ENCODE measurements around the gene DLGAP5. TPM values are rescaled to one million over a fixed set of nuclear protein-coding genes. Genes with fewer than 3 reads are reported as not detected.
A peak's percentile ranks its signal among the peaks of the same experiment; 100 is the strongest.

Gene DLGAP5
- total and polyA plus RNA-seq, 8 donors, result 1.8 to 57.3 (median 23.0) TPM

DNA sequence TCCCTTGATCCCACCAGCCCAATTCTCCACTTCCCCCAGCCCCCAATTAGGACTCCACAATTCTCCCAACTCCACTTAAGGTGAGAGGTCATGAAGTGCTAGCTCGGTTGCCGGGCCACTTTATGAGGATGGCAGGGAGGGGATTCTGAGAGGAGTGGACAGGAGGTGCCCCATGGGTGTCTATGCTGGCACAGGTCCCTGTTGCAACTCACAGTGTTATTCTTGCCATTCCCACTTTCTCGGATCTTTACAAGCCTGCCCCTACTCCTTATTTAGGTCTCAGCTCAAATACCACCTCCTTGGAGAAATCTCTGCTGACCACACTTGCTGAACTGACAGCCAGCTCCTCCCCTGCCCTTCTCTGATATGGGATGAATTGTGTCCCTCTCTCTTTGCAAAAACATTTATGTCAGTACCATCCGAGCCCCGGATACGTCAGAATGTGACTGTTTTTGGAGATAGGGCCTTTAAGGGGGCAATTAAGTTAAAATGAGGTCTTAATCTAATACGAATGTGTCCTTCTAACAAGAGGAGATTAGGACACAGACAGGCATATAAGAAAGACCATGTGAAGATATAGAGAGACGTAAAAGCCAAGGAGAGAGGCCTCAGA lies 66.5 kb downstream of the DLGAP5 start:
- intact Hi-C loops (cut with DNase I), result no loop called here
- TF ChIP-seq, protein P1, sequence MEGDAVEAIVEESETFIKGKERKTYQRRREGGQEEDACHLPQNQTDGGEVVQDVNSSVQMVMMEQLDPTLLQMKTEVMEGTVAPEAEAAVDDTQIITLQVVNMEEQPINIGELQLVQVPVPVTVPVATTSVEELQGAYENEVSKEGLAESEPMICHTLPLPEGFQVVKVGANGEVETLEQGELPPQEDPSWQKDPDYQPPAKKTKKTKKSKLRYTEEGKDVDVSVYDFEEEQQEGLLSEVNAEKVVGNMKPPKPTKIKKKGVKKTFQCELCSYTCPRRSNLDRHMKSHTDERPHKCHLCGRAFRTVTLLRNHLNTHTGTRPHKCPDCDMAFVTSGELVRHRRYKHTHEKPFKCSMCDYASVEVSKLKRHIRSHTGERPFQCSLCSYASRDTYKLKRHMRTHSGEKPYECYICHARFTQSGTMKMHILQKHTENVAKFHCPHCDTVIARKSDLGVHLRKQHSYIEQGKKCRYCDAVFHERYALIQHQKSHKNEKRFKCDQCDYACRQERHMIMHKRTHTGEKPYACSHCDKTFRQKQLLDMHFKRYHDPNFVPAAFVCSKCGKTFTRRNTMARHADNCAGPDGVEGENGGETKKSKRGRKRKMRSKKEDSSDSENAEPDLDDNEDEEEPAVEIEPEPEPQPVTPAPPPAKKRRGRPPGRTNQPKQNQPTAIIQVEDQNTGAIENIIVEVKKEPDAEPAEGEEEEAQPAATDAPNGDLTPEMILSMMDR (IDR thresholded peaks at IDR 0.05), result no peak

GRCh38 chr14:55123852-55124639 lies 67.3 kb downstream of the DLGAP5 start:
- Histone ChIP-seq H3K27ac (no peak overlapping the region), H3K27me3 (no peaks in the 10 kb centered on the region)
- intact Hi-C loops (cut with DNase I), result no loop called here

More for the DNA sequence above, 66.5 kb downstream of the DLGAP5 start:
- peaks cover 23 to 88% of the 10 kb centered on the region in 2 donors for H3K4me1 ChIP-seq
- ATAC-seq (no peak), DNase-seq (no peak)
- no peaks in the 10 kb centered on the region for H3K9me3 ChIP-seq
- H3K27me3 ChIP-seq, result no peaks in the 10 kb centered on the region
- no peak overlapping the region for H3K4me3 ChIP-seq
- peak overlapping the region; percentile 56 to 75 for H3K27ac ChIP-seq
- H3K36me3 ChIP-seq, result no peaks in the 10 kb centered on the region

GRCh38 chr14:55123101-55123500 lies 68.3 kb downstream of the DLGAP5 start:
- Histone ChIP-seq H3K9me3 (no peaks in the 10 kb centered on the region), H3K36me3 (no peaks in the 10 kb centered on the region), H3K27me3 (no peaks in the 10 kb centered on the region), H3K4me3 (no peak overlapping the region), H3K27ac (no peak overlapping the region), H3K4me1 (peaks cover 29 to 91% of the 10 kb centered on the region in 2 donors)
- intact Hi-C loops (cut with DNase I), result no loop called here
- ATAC-seq (peak; percentile 41), DNase-seq (peak in 2 of 4 donors; percentile 43 to 67)
- TF ChIP-seq, protein P1 (IDR thresholded peaks at IDR 0.05), result no peak

More at GRCh38 chr14:55123852-55124639, 67.3 kb downstream of the DLGAP5 start:
- TF ChIP-seq, protein P1 (IDR thresholded peaks at IDR 0.05), result no peak
- H3K36me3 ChIP-seq, result no peaks in the 10 kb centered on the region
- H3K4me3 ChIP-seq, result no peak overlapping the region
- ATAC-seq (no peak), DNase-seq (no peak)
- H3K9me3 ChIP-seq, result no peaks in the 10 kb centered on the region
- peaks cover 24 to 89% of the 10 kb centered on the region in 2 donors for H3K4me1 ChIP-seq

- ATAC-seq, result peak; percentile 44
Observed at GRCh38 chr14:55122440-55122986, 68.9 kb downstream of the DLGAP5 start.

More at GRCh38 chr14:55122440-55122986, 68.9 kb downstream of the DLGAP5 start:
- H3K36me3 ChIP-seq, result no peaks in the 10 kb centered on the region
- H3K4me3 ChIP-seq, result no peak overlapping the region
- H3K27me3 ChIP-seq, result no peaks in the 10 kb centered on the region
- peaks cover 29 to 91% of the 10 kb centered on the region in 2 donors for H3K4me1 ChIP-seq
- intact Hi-C loops (cut with DNase I), result no loop called here
- peak in 2 of 4 donors; percentile 52 to 60 for DNase-seq
- H3K27ac ChIP-seq, result peak overlapping the region in 1 of 2 donors; percentile 34
- TF ChIP-seq, protein P1 (IDR thresholded peaks at IDR 0.05), result no peak
- H3K9me3 ChIP-seq, result no peaks in the 10 kb centered on the region
